ENCODE measurements around the gene SLC25A21. TPM values are rescaled to one million over a fixed set of nuclear protein-coding genes. Genes with fewer than 3 reads are reported as not detected.

Gene SLC25A21
- total and polyA plus RNA-seq, 4 donors, result 0.65 to 1.4 (median 1.3) TPM; not detected in 1

DNA sequence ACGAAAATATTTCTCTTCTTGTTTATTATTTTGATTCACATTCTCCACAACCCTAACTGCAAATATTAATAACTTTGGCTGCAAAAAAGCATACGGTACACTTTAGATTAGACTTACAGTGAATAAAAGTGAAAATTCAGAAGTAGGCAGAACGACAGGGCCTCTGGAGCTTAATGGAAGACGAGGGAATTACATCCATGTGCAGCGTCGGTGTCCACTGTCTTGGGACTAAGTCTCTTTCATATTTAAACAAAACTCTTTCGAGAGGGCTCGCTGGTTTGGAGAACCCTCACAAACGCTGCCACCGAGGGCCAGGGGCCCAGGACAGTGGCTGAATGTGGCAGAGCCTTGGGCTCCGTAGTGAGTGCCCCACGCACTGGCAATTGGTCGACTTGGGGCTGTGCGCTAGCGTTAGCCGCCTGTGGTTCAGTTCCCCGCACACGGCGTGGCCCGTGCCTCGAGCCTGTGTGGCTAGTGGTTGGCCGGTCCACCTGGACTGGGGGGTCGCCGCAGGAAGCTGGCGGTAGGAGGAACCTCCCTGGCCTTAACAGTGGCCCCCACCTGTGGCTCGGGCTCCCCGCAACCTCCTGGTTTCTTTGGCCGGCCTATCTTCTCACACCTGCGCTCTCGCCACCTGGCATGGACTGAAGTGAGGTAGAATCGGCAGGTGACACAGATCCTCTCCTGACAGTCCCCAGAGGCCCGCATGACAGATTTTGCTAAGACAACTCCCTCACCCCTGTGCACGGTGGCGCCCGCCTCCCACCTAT lies 511.5 kb downstream of the SLC25A21 start:
- no peaks in the 10 kb centered on the region for H3K9me3 ChIP-seq (ENCODE audit: control insufficient read depth, low read length)
- DNase-seq (peak in 1 of 2 donors; percentile 71), ATAC-seq (ENCODE audit: low FRiP score) (no peak)
- peak overlapping the region in 1 of 2 donors; percentile 18 for H3K4me3 ChIP-seq (ENCODE audit: low read length in 2 of 2)
- intact Hi-C loops (cut with DNase I), result loop anchor here in 1 of 2 donors (5.0 to 10.0 kb wide), 3 partner anchors 374 to 934 kb away; partner anchors contain the start of genes FOXA1, MIPOL1 and TTC6
- H3K4me1 ChIP-seq (ENCODE audit: control insufficient read depth in 1 of 2, insufficient read depth in 2 of 2, low read length in 2 of 2), result no peaks in the 10 kb centered on the region
- no peak overlapping the region for H3K27ac ChIP-seq (ENCODE audit: low read depth in 1 of 2, low read length in 2 of 2)
- peaks cover 0 to 2% of the 10 kb centered on the region in 2 donors for H3K27me3 ChIP-seq (ENCODE audit: control insufficient read depth in 1 of 2, insufficient read depth in 2 of 2, low read length in 1 of 2)
- H3K36me3 ChIP-seq (ENCODE audit: control insufficient read depth in 1 of 2, insufficient read depth in 2 of 2, low read length in 1 of 2), result no peaks in the 10 kb centered on the region
- 29 to 30% methylated on average over 28 to 35 of the region's 35 CpGs for WGBS, 2 donors

GRCh38 chr14:36659822-36660735 lies 512.3 kb downstream of the SLC25A21 start:
- no peak overlapping the region for H3K27ac ChIP-seq (ENCODE audit: low read depth in 1 of 2, low read length in 2 of 2)
- peaks cover under 1% of the 10 kb centered on the region for H3K9me3 ChIP-seq (ENCODE audit: control insufficient read depth, low read length)
- H3K27me3 ChIP-seq (ENCODE audit: control insufficient read depth in 1 of 2, insufficient read depth in 2 of 2, low read length in 1 of 2), result peaks cover 0 to 3% of the 10 kb centered on the region in 2 donors
- no peaks in the 10 kb centered on the region for H3K36me3 ChIP-seq (ENCODE audit: control insufficient read depth in 1 of 2, insufficient read depth in 2 of 2, low read length in 1 of 2)
- DNase-seq (no peak), ATAC-seq (ENCODE audit: low FRiP score) (no peak)
- intact Hi-C loops (cut with DNase I), result loop anchor here in 1 of 2 donors (5.0 to 10.0 kb wide), 3 partner anchors 375 to 935 kb away; partner anchors contain the start of genes FOXA1, MIPOL1 and TTC6
- no peak overlapping the region for H3K4me3 ChIP-seq (ENCODE audit: low read length in 2 of 2)
- H3K4me1 ChIP-seq (ENCODE audit: control insufficient read depth in 1 of 2, insufficient read depth in 2 of 2, low read length in 2 of 2), result no peaks in the 10 kb centered on the region
- WGBS, 2 donors, result 47 to 49% methylated on average over 19 of the region's 19 CpGs

- intact Hi-C loops (cut with DNase I), result no loop called here
- no peaks in the 10 kb centered on the region for H3K36me3 ChIP-seq (ENCODE audit: control insufficient read depth in 1 of 2, insufficient read depth in 2 of 2, low read length in 1 of 2)
- WGBS, 2 donors, result 31 to 33% methylated on average over 35 of the region's 35 CpGs
- no peak overlapping the region for H3K27ac ChIP-seq (ENCODE audit: low read depth in 1 of 2, low read length in 2 of 2)
- peaks cover 3% of the 10 kb centered on the region for H3K9me3 ChIP-seq (ENCODE audit: control insufficient read depth, low read length)
- no peak overlapping the region for H3K4me3 ChIP-seq (ENCODE audit: low read length in 2 of 2)
- ATAC-seq (ENCODE audit: low FRiP score) (no peak), DNase-seq (peak in 1 of 2 donors; percentile 66)
- H3K4me1 ChIP-seq (ENCODE audit: control insufficient read depth in 1 of 2, insufficient read depth in 2 of 2, low read length in 2 of 2), result no peaks in the 10 kb centered on the region
- H3K27me3 ChIP-seq (ENCODE audit: control insufficient read depth in 1 of 2, insufficient read depth in 2 of 2, low read length in 1 of 2), result peaks cover 0 to 4% of the 10 kb centered on the region in 2 donors
Observed at GRCh38 chr14:36659010-36659821, 513.2 kb downstream of the SLC25A21 start.

- H3K4me3 ChIP-seq (ENCODE audit: low read length in 2 of 2), result no peak overlapping the region
- no peaks in the 10 kb centered on the region for H3K4me1 ChIP-seq (ENCODE audit: control insufficient read depth in 1 of 2, insufficient read depth in 2 of 2, low read length in 2 of 2)
- DNase-seq (peak in 1 of 2 donors; percentile 73), ATAC-seq (ENCODE audit: low FRiP score) (no peak)
- H3K36me3 ChIP-seq (ENCODE audit: control insufficient read depth in 1 of 2, insufficient read depth in 2 of 2, low read length in 1 of 2), result no peaks in the 10 kb centered on the region
- H3K9me3 ChIP-seq (ENCODE audit: control insufficient read depth, low read length), result peaks cover 3% of the 10 kb centered on the region
- H3K27me3 ChIP-seq (ENCODE audit: control insufficient read depth in 1 of 2, insufficient read depth in 2 of 2, low read length in 1 of 2), result peaks cover 0 to 4% of the 10 kb centered on the region in 2 donors
- no peak overlapping the region for H3K27ac ChIP-seq (ENCODE audit: low read depth in 1 of 2, low read length in 2 of 2)
- 10 to 17% methylated on average over 55 of the region's 55 CpGs for WGBS, 2 donors
- intact Hi-C loops (cut with DNase I), result no loop called here
Observed at GRCh38 chr14:36658123-36659009, 514.0 kb downstream of the SLC25A21 start.

- no peaks in the 10 kb centered on the region for H3K4me1 ChIP-seq (ENCODE audit: control insufficient read depth in 1 of 2, insufficient read depth in 2 of 2, low read length in 2 of 2)
- DNase-seq (peak; percentile 38 to 76), ATAC-seq (ENCODE audit: low FRiP score) (no peak)
- intact Hi-C loops (cut with DNase I), result no loop called here
- WGBS, 2 donors, result 2 to 5% methylated on average over 52 to 55 of the region's 55 CpGs
- no peaks in the 10 kb centered on the region for H3K36me3 ChIP-seq (ENCODE audit: control insufficient read depth in 1 of 2, insufficient read depth in 2 of 2, low read length in 1 of 2)
- H3K9me3 ChIP-seq (ENCODE audit: control insufficient read depth, low read length), result peaks cover 3% of the 10 kb centered on the region
- H3K27ac ChIP-seq (ENCODE audit: low read depth in 1 of 2, low read length in 2 of 2), result no peak overlapping the region
- H3K4me3 ChIP-seq (ENCODE audit: low read length in 2 of 2), result no peak overlapping the region
- peaks cover 0 to 6% of the 10 kb centered on the region in 2 donors for H3K27me3 ChIP-seq (ENCODE audit: control insufficient read depth in 1 of 2, insufficient read depth in 2 of 2, low read length in 1 of 2)
Observed at GRCh38 chr14:36657399-36658122, 514.8 kb downstream of the SLC25A21 start.

DNA sequence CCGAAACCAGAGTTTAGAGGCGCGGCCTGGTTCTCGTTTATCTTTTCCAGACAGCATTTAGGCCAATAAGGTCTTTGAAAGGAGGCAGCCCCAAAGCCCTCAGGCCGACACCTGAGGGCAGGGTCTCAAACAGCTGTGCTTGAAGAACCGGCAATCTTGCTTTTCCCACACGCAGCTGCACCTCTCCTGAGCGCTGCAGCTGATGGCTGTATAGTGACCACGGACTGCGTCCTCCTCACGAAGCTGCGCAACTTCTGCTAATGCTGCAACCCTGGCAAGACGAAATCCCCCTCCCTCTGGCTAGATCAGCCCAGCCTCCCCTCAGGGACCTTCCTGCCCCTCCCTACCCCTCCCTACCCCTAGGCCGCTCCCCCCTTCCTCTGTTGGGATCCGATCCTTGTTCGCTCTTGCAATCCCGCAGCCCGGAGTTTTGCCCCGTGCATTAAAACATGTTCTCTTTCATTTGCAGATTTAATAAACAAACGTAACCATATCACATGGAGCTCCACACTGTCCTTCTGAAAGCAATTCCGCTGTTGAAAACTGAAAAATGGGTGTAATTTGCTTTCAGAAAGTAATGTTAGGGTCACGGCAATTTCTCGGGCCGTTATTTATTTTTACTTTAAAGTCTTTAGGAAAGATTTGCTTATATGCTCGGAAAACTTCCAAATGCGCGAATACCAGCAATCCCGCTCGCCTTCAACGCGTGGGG lies 515.6 kb downstream of the SLC25A21 start:
- no peak for DNase-seq
- Histone ChIP-seq H3K4me1 (ENCODE audit: control insufficient read depth in 1 of 2, insufficient read depth in 2 of 2, low read length in 2 of 2) (no peaks in the 10 kb centered on the region), H3K4me3 (ENCODE audit: low read length in 2 of 2) (no peak overlapping the region), H3K27me3 (ENCODE audit: control insufficient read depth in 1 of 2, insufficient read depth in 2 of 2, low read length in 1 of 2) (peaks cover 0 to 6% of the 10 kb centered on the region in 2 donors), H3K36me3 (ENCODE audit: control insufficient read depth in 1 of 2, insufficient read depth in 2 of 2, low read length in 1 of 2) (no peaks in the 10 kb centered on the region), H3K9me3 (ENCODE audit: control insufficient read depth, low read length) (peaks cover 3% of the 10 kb centered on the region), H3K27ac (ENCODE audit: low read depth in 1 of 2, low read length in 2 of 2) (no peak overlapping the region)
- intact Hi-C loops (cut with DNase I), result no loop called here
- 16 to 22% methylated on average over 31 of the region's 31 CpGs for WGBS, 2 donors
- ATAC-seq (ENCODE audit: low FRiP score), result no peak

Data from aorta (tissue), 5 donors.